ENCODE measurements around the gene ZCCHC2. TPM values are rescaled to one million over a fixed set of nuclear protein-coding genes. Genes with fewer than 3 reads are reported as not detected.

The ZCCHC2 gene
- total and polyA plus RNA-seq, 2 of the 4 experiments (the other 2 are of a cell fraction), result 3.2 to 3.6 TPM

GRCh38 chr18:62526098-62527025, 3.5 kb downstream of the ZCCHC2 start (continued):
- TF ChIP-seq, protein P1, sequence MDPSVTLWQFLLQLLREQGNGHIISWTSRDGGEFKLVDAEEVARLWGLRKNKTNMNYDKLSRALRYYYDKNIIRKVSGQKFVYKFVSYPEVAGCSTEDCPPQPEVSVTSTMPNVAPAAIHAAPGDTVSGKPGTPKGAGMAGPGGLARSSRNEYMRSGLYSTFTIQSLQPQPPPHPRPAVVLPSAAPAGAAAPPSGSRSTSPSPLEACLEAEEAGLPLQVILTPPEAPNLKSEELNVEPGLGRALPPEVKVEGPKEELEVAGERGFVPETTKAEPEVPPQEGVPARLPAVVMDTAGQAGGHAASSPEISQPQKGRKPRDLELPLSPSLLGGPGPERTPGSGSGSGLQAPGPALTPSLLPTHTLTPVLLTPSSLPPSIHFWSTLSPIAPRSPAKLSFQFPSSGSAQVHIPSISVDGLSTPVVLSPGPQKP (IDR thresholded peaks at IDR 0.05; ENCODE audit: borderline replicate concordance, low read depth, low read length), result no peak

DNA sequence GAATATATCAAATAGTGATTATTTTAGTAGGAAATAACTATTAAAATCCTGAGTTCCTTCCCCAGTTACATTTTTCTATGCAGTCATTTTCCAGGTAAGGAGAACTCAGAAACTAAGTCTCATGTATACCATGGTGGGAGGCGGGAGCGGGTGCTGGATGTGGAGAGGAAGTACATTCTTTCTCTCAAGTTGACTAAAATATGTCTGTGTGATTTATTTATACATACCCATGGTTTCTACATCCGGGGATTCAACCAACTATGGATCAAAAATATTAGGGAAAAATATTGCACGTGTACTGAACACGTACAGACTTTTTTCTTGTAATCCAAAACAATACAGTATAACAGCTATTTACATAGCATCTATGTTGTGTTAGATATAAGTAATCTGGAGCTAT, 6.8 kb downstream of the ZCCHC2 start:
- ChIA-PET POLR2A (ENCODE audit: unreplicated experiment) (no interaction called here), CTCF (no interaction called here)
- ATAC-seq (ENCODE audit: low read depth) (no peak), DNase-seq (no peak)
- no peak overlapping the region for H2AK9ac ChIP-seq (replicated peaks; ENCODE audit: low read depth, low read length, poor library complexity)
- H3K4me1 ChIP-seq (ENCODE audit: control insufficient read depth, insufficient read depth, low read length), result peaks cover 3% of the 10 kb centered on the region; the same call in 1 of the 2 replicates
- peaks cover 18 to 56% of the 10 kb centered on the region in 2 experiments for H3K79me1 ChIP-seq (ENCODE audit: low read depth in 1 of 2, low read length in 2 of 2)
- no peak overlapping the region for H3K4me2 ChIP-seq (ENCODE audit: low read depth, low read length)
- H3K27ac ChIP-seq (ENCODE audit: insufficient read depth, low read length), result no peak overlapping the region
- H4K8ac ChIP-seq (ENCODE audit: low read depth in 2 of 2, low read length in 2 of 2), result no peak overlapping the region
- H2AFZ ChIP-seq (replicated peaks; ENCODE audit: low read length, poor library complexity), result no peak overlapping the region
- no peak overlapping the region for H3K4ac ChIP-seq (ENCODE audit: low read depth, low read length)
- H3K4me3 ChIP-seq (ENCODE audit: insufficient read depth, low read depth, low read length), result no peak overlapping the region
- H3K14ac ChIP-seq (replicated peaks; ENCODE audit: low read depth, low read length), result no peak overlapping the region
- dilution Hi-C loops (cut with HindIII; ENCODE audit: low sequenced_read_pairs, unreplicated experiment), result no loop called here
- H2BK5ac ChIP-seq (ENCODE audit: low read depth, low read length, poor library complexity, severe bottlenecking), result no peak overlapping the region
- no peaks in the 10 kb centered on the region for H3K36me3 ChIP-seq (ENCODE audit: control insufficient read depth, insufficient read depth, low read length)
- no CpG with 5 or more reads among the region's 5 CpGs for WGBS, 2 experiments (ENCODE audit: extremely low coverage in 2 of 2, insufficient read length in 1 of 2)
- H4K5ac ChIP-seq (ENCODE audit: low read depth, low read length), result no peak overlapping the region
- no peak overlapping the region for H2BK120ac ChIP-seq (ENCODE audit: low read depth, low read length)
- H4K91ac ChIP-seq (ENCODE audit: insufficient read depth, low read depth, low read length), result no peak overlapping the region
- H4K20me1 ChIP-seq (ENCODE audit: insufficient read depth, low read length), result no peaks in the 10 kb centered on the region
- TF ChIP-seq MAZ (IDR thresholded peaks at IDR 0.05; ENCODE audit: borderline replicate concordance, low read depth, low read length) (no peak), MAFK (IDR thresholded peaks at IDR 0.05; ENCODE audit: low read depth, low read length) (no peak), BHLHE40 (IDR thresholded peaks at IDR 0.05; ENCODE audit: low read depth, low read length) (no peak), CEBPB (IDR thresholded peaks at IDR 0.05; ENCODE audit: low read depth, low read length) (no peak), MXI1 (IDR thresholded peaks at IDR 0.05; ENCODE audit: borderline replicate concordance, low read depth, low read length) (no peak), NFE2L2 (IDR thresholded peaks at IDR 0.05; ENCODE audit: low read depth, low read length) (no peak), RFX5 (IDR thresholded peaks at IDR 0.05; ENCODE audit: low read depth, low read length) (no peak), RCOR1 (IDR thresholded peaks at IDR 0.05; ENCODE audit: insufficient replicate concordance, low read length) (no peak), POLR2A (IDR thresholded peaks at IDR 0.05; ENCODE audit: low read depth, low read length) (no peak), CHD1 (IDR thresholded peaks at IDR 0.05; ENCODE audit: low read depth, low read length) (no peak)
- TF ChIP-seq, protein P2, sequence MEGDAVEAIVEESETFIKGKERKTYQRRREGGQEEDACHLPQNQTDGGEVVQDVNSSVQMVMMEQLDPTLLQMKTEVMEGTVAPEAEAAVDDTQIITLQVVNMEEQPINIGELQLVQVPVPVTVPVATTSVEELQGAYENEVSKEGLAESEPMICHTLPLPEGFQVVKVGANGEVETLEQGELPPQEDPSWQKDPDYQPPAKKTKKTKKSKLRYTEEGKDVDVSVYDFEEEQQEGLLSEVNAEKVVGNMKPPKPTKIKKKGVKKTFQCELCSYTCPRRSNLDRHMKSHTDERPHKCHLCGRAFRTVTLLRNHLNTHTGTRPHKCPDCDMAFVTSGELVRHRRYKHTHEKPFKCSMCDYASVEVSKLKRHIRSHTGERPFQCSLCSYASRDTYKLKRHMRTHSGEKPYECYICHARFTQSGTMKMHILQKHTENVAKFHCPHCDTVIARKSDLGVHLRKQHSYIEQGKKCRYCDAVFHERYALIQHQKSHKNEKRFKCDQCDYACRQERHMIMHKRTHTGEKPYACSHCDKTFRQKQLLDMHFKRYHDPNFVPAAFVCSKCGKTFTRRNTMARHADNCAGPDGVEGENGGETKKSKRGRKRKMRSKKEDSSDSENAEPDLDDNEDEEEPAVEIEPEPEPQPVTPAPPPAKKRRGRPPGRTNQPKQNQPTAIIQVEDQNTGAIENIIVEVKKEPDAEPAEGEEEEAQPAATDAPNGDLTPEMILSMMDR (conservative IDR thresholded peaks at IDR 0.05; ENCODE audit: low read depth, low read length), result no peak
- TF ChIP-seq, protein P1 (IDR thresholded peaks at IDR 0.05; ENCODE audit: borderline replicate concordance, low read depth, low read length), result no peak
- H3K23ac ChIP-seq (ENCODE audit: low read depth, low read length), result no peak overlapping the region
- H2BK15ac ChIP-seq (ENCODE audit: low read depth, low read length), result no peak overlapping the region
- H3K18ac ChIP-seq (ENCODE audit: low read depth, low read length), result no peak overlapping the region
- H2BK20ac ChIP-seq (ENCODE audit: low read depth, low read length), result no peak overlapping the region
- intact Hi-C loops (cut with micrococcal nuclease), result loop anchor here (10.0 kb wide), 6 partner anchors 255 to 905 kb away; partner anchors contain the start of genes PIGN and RELCH
- H3K27me3 ChIP-seq (ENCODE audit: control insufficient read depth, insufficient read depth, low read length), result no peaks in the 10 kb centered on the region
- in situ Hi-C loops (cut with MboI; ENCODE audit: low sequenced_read_pairs), result no loop called here
- H2AK5ac ChIP-seq (ENCODE audit: low read depth, low read length), result no peak overlapping the region
- BruUV-seq (replicated peaks), result no TSS peak
- H3K9me1 ChIP-seq (ENCODE audit: insufficient read depth, low read length), result peaks cover 7% of the 10 kb centered on the region
- H3K9me3 ChIP-seq (ENCODE audit: control insufficient read depth, insufficient read depth, low read length), result no peaks in the 10 kb centered on the region
- no peak overlapping the region for H3K9ac ChIP-seq (ENCODE audit: low read depth, low read length)
- no peak overlapping the region for H3K56ac ChIP-seq (ENCODE audit: extremely low read depth, insufficient read depth, low read length)

Data from IMR-90 (cell line).